HG03342 (cell line): ENCODE results near the gene NECAP2.
"Not testable (repeated sequence)": the region's sequence is repeated elsewhere in the genome, so short reads cannot be mapped to it uniquely, and the experiment has no call there.

Experiments
- ATAC-seq: cut with Tn5 transposase; IDR thresholded peaks from one replicate; pipeline ENCODE4 v1.9.1; 2021; ENCODE audit warnings: mild to moderate bottlenecking, moderate library complexity; ENCODE audit not compliant: unreplicated experiment

The NECAP2 gene

DNA sequence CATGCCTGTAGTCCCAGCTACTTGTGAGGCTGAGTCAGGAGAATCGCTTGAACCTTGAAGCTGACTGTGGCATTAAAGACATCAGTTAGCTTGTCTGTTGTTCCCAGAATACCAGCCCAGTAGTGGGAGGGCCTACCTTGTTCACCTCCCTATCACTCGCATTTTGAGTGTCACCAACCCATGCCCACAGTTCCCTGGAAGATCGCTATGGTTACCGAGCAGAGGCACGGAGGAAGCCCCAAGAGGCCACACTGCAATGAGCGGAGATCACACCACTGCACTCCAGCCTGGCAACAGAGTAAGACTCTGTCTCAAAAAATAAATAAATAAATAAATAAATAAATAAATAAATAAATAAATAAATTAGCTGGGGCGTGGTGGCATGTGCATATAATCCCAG, 52.4 kb downstream of the NECAP2 start:
- not testable (repeated sequence) for ATAC-seq

DNA sequence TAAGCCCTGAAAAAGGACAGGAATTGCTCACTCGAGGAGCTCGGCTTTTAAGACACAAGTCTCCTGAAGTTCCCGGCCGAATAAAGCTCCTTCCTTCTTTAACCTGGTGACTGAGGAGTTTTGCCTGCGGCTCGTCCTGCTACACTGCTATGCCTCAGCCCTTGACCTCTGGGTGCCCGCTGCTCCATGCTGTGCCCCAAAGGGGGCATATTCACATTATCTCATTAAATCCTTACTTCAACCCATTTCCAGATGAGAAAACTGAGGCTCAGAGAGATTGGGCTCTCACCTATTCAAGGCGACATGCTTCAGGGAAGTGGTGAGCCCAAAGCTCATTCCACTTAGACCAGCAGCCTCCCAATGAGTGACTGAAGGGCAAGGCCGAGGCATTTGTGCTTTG, 53.2 kb downstream of the NECAP2 start:
- not testable (repeated sequence) for ATAC-seq

DNA sequence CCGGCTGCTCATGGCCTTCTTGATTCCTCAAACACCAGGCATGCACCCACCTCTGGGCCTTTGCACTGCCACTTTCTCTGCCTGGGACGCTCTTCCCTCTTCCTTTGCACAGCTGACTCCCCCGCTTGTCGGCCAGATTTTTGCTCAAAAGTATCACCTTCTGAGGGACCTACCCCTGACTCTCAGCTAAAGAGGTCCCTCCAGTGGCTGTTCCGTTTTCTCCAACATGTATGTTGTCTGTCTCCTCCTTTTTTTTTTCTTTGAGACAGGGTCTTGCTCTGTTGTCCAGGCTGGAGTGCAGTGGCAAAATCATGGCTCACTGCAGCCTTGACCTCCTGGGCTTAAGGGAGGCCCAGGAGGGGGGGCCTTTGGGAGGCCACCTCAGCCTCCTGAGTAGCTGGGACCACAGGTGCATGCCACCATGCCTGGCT, 57.0 kb downstream of the NECAP2 start:
- ATAC-seq, result not testable (repeated sequence)

DNA sequence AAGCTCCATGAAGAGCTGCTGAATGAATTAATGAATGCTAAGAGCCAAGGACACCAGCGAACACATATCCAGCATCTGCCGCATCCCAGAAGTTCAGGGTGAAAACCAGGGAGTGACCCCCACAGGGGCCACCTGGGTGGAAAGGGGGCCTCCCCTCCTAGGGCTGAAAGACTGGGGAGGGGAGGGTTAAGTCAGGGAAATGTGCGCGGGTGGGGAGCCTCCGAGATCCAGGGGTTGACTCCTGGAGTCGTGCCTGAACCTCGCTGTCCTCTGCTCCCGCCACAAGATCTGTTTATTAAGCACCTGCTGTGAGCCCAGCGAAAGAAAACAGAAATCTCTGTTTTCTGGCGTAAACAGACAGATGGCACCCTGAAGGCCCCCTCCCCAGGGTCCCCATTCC, 57.5 kb downstream of the NECAP2 start:
- ATAC-seq, result not testable (repeated sequence)

DNA sequence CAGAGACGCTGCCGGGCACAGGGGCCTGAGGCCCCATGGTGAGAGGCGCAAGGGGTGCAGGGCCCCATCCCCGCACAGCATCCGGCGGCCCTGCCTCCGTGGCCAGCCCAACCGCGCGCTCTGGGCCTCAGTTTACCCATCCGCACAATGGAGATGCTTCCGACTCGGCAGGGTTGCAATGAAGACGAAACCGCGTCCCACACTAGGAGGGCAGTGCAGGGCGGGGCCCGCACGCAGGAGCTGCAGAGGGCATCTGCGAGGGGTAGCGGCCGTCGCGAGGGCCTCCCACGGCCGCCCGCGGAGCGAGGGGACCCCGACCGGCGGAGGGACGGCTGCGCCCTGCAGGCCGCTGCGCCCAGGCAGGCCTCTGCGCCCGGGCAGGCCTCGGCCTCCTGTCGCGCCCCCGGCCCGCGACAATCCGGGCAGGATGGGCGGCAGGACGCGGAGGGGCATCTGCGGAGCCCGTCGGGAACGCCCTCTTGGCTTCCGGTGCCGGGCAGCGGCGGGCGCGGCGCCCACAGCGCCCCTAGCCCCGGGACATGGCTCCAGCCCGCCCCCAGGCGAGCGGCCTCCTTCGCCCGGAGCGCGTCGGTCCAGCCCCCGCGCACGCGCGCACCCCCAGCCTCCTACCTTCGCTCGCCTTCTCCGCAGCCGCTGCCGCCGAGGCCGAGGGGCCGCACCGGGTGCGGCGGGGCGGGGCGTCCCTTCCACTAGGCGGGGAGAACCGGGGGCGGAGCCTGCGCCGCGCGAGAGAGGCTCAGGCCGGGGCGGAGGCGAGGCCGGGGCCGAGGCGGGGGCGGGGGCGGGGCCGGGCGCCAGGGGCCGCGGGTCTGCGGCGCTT, 58.3 kb downstream of the NECAP2 start:
- ATAC-seq, result peak; percentile 93

DNA sequence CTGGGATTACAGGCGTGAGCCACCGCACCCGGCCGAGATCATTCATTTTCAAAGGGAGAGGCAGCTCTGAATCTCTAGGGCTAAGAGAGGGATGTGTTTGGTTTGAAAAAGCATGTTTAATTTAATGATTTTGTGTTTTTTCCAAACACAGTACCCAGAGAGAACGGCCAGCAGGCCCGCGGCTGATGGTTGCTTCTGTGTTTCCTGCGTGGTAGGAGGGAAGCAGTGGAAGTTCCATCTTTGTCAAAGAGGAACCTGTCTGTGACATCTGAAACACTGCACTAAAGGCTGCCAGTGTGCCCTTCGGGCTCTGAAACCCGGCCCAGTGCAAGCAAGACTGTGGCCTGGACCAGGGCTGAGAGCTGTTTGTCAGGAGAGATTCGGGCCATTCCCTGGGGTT, 59.9 kb downstream of the NECAP2 start:
- not testable (repeated sequence) for ATAC-seq

DNA sequence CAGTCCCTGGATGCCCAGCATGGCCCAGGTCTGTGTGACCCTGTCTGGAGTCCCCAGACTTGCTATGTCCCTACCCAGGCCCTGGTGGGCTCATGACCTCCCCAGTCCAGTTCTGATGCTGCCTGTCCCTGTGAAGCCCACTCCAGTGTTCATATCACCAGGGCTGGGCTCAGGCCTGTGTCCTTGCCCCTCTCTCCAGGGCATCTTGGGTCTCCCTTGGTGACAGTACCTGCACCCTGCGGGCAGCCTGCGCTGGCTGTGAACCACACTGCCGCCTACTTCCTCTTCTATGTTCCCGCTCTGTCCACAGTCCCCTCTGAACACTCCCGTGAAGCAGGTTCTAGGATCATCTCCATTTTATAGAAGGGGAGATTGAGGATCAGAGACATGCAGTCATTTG, 60.5 kb downstream of the NECAP2 start:
- not testable (repeated sequence) for ATAC-seq

DNA sequence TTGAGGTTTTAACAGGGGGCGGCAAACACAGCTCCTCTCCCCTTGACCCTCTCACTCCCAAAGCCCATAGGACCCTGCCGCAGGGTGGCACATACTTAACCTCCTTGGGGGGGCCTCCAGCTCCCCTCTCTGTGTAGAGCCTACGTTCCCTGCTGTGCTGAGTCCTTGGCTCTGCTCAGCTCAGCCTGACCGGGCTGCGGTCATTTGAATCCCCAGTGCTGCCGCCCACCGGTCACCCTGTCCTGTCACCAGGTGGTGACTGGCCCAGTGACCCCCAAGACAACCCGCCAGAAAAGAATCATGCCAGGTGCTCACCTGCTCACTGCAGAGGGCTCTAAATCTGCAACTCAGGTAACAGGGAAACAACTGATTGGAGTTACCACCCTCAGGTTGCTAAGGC, 60.9 kb downstream of the NECAP2 start:
- ATAC-seq, result not testable (repeated sequence)

DNA sequence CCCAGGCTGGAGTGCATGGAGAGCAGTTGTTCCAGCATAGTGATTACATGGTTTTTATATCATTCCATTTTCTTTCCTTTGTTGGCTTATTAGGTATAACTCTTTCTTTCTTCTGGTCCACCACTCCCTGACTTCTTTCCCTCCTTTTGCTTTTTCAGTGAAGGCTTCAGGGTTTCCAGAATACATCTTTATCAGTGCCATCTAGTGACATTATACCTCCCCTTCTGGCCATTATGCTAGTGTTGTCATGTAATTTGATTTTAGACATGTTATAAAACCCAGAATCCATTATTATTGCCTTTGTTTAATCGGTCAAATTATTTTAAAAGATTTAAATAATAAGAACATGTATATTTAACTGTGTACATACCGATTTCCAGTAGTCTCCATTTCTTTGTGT, 63.0 kb downstream of the NECAP2 start:
- ATAC-seq, result no peak

DNA sequence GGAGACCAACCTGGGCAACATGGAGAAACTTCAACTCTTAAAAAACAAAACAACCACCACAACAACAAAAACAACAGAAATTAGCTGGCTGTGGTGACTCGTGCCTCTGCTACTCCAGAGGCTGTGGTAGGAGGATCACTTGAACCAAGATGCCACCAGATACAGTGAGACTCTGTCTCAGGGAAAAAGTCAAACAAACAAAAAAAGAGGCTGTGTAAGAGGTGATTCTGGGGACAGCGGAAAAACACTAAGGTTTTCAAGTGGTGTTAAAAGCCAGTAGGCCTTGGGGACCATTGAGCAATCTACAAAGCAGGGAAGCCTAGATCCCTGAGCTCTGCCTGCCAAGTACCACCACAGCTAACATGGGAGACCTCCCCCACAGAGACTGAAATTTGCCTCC, 65.3 kb downstream of the NECAP2 start:
- ATAC-seq, result not testable (repeated sequence)

DNA sequence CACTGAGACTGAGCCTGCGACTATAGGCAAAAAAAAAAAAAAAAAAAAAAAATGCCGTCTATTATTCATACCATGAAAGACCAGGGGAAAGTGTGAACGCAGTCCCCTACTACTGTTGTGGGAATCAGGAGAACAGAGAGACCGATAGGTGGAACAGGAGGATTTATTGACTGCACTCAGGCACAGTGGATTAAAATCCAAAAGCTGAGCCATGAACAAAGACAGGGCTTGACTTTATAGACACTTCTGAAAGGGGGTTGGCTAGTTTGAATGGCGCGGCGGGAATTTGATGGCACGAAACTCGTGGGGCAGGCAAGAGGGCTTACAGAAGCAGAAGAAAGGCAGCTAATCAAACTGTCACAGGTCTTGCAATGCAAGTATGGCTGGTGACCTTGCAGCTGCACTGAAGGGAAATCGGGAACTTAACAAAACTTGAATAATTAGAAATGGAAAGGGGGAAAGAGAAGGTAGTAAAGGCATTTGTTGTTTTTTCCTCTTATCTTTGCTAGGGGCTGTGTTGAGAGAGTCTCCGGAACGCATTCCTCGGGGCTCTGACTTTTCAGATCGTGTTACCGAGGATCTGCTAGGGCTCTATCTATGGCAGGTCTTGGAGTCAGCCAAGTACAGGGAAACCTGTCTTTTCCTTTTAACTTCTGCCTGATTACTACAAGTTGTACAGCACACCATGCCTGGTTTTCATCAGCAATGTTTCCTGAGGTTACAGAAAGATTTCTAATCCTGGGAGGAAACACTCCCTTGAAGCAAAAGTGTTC, 66.0 kb downstream of the NECAP2 start:
- ATAC-seq, result not testable (repeated sequence)

DNA sequence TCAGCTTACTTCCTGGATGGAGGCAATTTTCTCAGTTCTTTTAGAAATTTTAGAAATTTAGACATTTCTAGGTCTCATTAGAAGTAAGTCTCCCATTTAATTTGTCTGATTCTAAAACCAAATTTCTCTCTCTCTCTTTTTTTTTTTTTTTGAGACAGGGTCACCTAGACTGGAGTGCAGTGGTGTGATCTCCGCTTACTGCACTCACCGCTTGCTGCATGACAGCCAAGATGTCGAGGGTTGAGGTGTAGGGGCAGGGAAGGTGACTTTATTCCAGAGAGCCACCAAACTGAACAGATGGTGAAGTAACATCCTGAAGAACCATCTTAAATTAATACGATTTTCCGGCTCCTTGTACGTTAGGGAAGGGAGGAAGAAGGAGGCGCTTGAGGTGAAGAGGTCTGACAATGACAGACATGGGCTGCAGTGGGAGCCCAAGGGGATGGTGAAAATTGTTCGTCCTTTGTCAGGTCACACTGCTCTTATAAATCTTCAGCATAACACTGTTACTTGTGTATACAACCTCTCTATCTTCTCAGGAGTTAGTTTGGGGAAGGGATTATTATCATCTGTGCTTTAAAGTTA, 68.4 kb downstream of the NECAP2 start:
- not testable (repeated sequence) for ATAC-seq
